GM23338 (cell line): ENCODE data around the gene F12.

Source experiments
- POLR2AphosphoS5 ChIP-seq: IDR thresholded peaks from 2 replicates; pipeline ENCODE4 v1.6.1; 2016; ENCODE audit warnings: antibody characterized with exemption, low read depth
- TF ChIP-seq, protein P1 (sequence below), 2 experiments: fragments of 200-600 bp in 1 of 2; sonication (generic) in 1 of 2; conservative IDR thresholded peaks; 2 replicates each; pipeline versions ENCODE4 v1.5.1 to v1.6.1; 2016 to 2017; ENCODE audit warnings: antibody characterized with exemption in 2 of 2, low read depth in 2 of 2, mild to moderate bottlenecking in 2 of 2, moderate library complexity in 1 of 2

DNA sequence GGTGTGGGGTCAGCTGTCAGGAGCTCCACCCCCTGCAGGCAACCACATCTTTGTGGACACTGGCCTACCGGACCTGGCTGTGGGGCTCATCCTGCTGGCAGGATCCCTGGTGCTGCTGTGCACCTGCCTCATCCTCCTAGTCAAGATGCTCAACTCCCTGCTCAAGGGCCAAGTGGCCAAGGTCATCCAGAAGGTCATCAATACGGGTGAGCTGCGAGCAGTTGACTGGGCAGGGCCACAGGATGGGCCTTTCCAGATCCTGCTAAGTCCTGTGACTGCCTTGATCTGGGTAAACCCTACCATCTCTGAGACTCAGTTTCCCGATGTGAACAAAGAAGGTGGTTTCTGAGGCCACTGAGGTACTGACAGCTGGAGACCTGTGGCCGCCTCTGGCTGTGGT is 15.4 kb downstream of the F12 start:
- no peak for TF ChIP-seq POLR2AphosphoS5
- TF ChIP-seq, protein P1, sequence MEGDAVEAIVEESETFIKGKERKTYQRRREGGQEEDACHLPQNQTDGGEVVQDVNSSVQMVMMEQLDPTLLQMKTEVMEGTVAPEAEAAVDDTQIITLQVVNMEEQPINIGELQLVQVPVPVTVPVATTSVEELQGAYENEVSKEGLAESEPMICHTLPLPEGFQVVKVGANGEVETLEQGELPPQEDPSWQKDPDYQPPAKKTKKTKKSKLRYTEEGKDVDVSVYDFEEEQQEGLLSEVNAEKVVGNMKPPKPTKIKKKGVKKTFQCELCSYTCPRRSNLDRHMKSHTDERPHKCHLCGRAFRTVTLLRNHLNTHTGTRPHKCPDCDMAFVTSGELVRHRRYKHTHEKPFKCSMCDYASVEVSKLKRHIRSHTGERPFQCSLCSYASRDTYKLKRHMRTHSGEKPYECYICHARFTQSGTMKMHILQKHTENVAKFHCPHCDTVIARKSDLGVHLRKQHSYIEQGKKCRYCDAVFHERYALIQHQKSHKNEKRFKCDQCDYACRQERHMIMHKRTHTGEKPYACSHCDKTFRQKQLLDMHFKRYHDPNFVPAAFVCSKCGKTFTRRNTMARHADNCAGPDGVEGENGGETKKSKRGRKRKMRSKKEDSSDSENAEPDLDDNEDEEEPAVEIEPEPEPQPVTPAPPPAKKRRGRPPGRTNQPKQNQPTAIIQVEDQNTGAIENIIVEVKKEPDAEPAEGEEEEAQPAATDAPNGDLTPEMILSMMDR (conservative IDR thresholded peaks at IDR 0.05; ENCODE audit: low read depth in 2 of 2) = no peak
